Right lobe of liver (tissue), 6 donors: ENCODE measurements around the gene MCM7. TPM values are rescaled to one million over a fixed set of nuclear protein-coding genes. Genes with fewer than 3 reads are reported as not detected.
A peak's percentile ranks its signal among the peaks of the same experiment; 100 is the strongest.
"Not testable (repeated sequence)": the region's sequence is repeated elsewhere in the genome, so short reads cannot be mapped to it uniquely, and the experiment has no call there.

Source experiments
- ATAC-seq, 4 donors: fragments of 200-7000 bp; cut with Tn5 transposase; one replicate each; pipeline ENCODE4 v1.9.1; 2020; ENCODE audit warnings: mild to moderate bottlenecking in 4 of 4, moderate library complexity in 4 of 4
- DNase-seq, 3 donors: peaks; one replicate each; pipeline ENCODE4 v3.0.0-alpha.2; 2020
- H3K27ac ChIP-seq, 3 donors: fragments of 200-600 bp; one replicate each; pipeline ENCODE4 v1.8.0; 2022
- H3K27me3 ChIP-seq, 2 donors: fragments of 200-600 bp; one replicate each; pipeline ENCODE4 v1.8.0; 2022
- H3K36me3 ChIP-seq, 4 donors: fragments of 200-600 bp; sonication (generic) in 1 of 4; one replicate each; pipeline versions ENCODE4 v1.5.1 to v1.8.0; 2017 to 2022; ENCODE audit warnings: control low read depth in 1 of 4
- H3K4me1 ChIP-seq, 4 donors: fragments of 200-600 bp; sonication (generic) in 1 of 4; one replicate each; pipeline versions ENCODE4 v1.5.1 to v1.8.0; 2017 to 2022; ENCODE audit warnings: control low read depth in 1 of 4
- H3K4me3 ChIP-seq, 3 donors: fragments of 200-600 bp; one replicate each; pipeline ENCODE4 v1.8.0; 2022
- H3K9me3 ChIP-seq, 4 donors: fragments of 200-600 bp; sonication (generic) in 1 of 4; one replicate each; pipeline versions ENCODE4 v1.5.1 to v1.8.0; 2017 to 2022; ENCODE audit warnings: control low read depth in 1 of 4
- POLR2A ChIP-seq: fragments of 450-650 bp; IDR thresholded peaks from one replicate; pipeline ENCODE4 v1.6.1; 2017; ENCODE audit warnings: antibody characterized with exemption, mild to moderate bottlenecking
- WGBS: methylation state at CpG from one replicate; pipeline ENCODE4 v1.1.6; 2018; ENCODE audit warnings: low coverage, low lambda C conversion rate; ENCODE audit not compliant: insufficient coverage; ENCODE audit errors: missing lambda C conversion rate; 5-methylcytosine and 5-hydroxymethylcytosine counted together
- intact Hi-C, 2 donors: fragments of 100-400 bp; cut with DNase I; formaldehyde crosslinking; loops; one replicate each; pipeline versions ENCODE4 v1.11.2 to v1.14.1; 2022
- long read RNA-seq: library from polyadenylated mRNA; unstranded; transcript quantifications from one replicate; pipeline ENCODE4 v2.0.0, GENCODE V29; 2019
- total RNA-seq, 6 experiments: library from RNA; depleted of rRNA in 2 of 6; stranded (reverse); fragments of >200 nt in 2 of 6; fragmentation: NEBNext Ultra II Directional in 3 of 6; extraction: Animal tissue kit (Norgen Biotek cat#: 25700) in 3 of 6; gene quantifications; one replicate each; pipeline versions ENCODE4 v1.1.0 to v1.2.4, GENCODE V29; 2016 to 2023
- TF ChIP-seq, protein P1 (sequence below), 4 donors: fragments of 200-600 bp in 3 of 4; fragments of 450-650 bp in 1 of 4; IDR thresholded peaks; one replicate each; pipeline versions ENCODE4 v1.5.1 to v1.8.0; 2016 to 2022; ENCODE audit warnings: antibody characterized with exemption in 4 of 4, mild to moderate bottlenecking in 2 of 4
- donor health status: DM: no; HTN: yes; CAD: no.
- donor health status: DM: no; HTN: no; CAD: no.
- donor health status: DM: no; HTN: no; CAD: no.
- donor health status: DM: no; HTN: yes; CAD: no.
- donor health status: DM: no; HTN: yes; CAD: no.

MCM7 gene
- 10 to 100 TPM; 12.6 to 25.9 (median 20.8) TPM for total RNA-seq
- long read RNA-seq, partial matches to known transcripts: 0 of 1 reads
- long read RNA-seq, other reads (novel, unspliced or antisense): 0 of 1 reads

DNA sequence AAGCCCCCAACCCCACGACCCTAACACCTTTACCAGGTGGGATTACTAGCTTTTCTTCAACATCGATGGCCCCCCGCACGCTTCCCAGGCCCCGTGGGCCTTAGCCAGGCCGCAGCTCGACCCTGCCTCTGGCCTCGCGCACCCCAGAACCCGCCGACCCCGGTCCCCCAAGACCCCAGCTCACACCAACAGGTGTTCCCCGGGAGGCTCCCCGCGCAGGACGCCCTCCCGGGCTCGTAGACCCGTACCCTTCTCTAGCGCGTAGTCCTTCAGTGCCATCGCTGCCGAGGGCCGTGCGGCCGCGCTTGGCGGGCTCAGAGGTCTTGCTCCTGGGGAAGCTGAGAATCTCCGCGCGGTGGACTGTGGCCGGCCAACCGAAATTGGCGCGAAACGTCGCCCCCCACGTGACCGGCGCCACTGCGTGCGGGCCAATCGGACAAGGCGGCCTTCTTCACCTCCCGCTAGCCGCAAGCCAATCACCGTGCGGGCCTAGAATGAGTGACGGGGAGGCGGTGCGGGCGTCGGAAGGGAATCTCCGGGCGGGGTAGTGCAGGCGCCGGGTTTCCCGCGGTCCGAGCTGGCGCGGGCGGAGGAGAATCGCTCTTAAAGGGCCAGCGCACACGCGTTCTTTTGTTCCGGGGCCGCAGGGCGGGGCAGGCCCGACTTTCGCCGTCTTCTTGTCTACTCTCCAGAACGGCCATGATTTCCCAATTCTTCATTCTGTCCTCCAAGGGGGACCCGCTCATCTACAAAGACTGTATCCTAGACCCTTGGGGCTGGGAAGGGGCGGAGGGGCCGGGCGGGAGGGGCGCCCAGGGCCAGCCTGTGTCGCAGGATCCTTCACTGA is at the start of gene MCM7, which contains the start of gene AP4M1:
Gene MCM7 (minus strand): TSS at position 382 of the 847 bp plus-strand sequence. CDS start 103 bp downstream, at position 279.
Gene AP4M1 (plus strand): TSS at position 628 of the 847 bp plus-strand sequence. CDS start 72 bp downstream, at position 700.
- intact Hi-C loops: no loop called here
- Histone ChIP-seq H3K27me3 (no peaks in the 10 kb centered on the region), H3K36me3 (peaks cover 8 to 34% (median 23%) of the 10 kb centered on the region in 4 donors), H3K9me3 (no peaks in the 10 kb centered on the region), H3K4me3 (peak within 1 kb of the TSS; percentile 80 to 93 (median 84)), H3K4me1 (peaks cover 0 to 6% (median 0%) of the 10 kb centered on the region in 4 donors), H3K27ac (peak within 1 kb of the TSS; percentile 80 to 90 (median 83))
- TF ChIP-seq, protein P1, sequence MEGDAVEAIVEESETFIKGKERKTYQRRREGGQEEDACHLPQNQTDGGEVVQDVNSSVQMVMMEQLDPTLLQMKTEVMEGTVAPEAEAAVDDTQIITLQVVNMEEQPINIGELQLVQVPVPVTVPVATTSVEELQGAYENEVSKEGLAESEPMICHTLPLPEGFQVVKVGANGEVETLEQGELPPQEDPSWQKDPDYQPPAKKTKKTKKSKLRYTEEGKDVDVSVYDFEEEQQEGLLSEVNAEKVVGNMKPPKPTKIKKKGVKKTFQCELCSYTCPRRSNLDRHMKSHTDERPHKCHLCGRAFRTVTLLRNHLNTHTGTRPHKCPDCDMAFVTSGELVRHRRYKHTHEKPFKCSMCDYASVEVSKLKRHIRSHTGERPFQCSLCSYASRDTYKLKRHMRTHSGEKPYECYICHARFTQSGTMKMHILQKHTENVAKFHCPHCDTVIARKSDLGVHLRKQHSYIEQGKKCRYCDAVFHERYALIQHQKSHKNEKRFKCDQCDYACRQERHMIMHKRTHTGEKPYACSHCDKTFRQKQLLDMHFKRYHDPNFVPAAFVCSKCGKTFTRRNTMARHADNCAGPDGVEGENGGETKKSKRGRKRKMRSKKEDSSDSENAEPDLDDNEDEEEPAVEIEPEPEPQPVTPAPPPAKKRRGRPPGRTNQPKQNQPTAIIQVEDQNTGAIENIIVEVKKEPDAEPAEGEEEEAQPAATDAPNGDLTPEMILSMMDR (IDR thresholded peaks at IDR 0.05): no peak
- peak; percentile 13 for TF ChIP-seq POLR2A
- WGBS: 0% methylated on average over 33 of the region's 80 CpGs
- DNase-seq: peak; percentile 99 to 100 (median 99)
- peak; percentile 88 to 93 (median 92) for ATAC-seq

DNA sequence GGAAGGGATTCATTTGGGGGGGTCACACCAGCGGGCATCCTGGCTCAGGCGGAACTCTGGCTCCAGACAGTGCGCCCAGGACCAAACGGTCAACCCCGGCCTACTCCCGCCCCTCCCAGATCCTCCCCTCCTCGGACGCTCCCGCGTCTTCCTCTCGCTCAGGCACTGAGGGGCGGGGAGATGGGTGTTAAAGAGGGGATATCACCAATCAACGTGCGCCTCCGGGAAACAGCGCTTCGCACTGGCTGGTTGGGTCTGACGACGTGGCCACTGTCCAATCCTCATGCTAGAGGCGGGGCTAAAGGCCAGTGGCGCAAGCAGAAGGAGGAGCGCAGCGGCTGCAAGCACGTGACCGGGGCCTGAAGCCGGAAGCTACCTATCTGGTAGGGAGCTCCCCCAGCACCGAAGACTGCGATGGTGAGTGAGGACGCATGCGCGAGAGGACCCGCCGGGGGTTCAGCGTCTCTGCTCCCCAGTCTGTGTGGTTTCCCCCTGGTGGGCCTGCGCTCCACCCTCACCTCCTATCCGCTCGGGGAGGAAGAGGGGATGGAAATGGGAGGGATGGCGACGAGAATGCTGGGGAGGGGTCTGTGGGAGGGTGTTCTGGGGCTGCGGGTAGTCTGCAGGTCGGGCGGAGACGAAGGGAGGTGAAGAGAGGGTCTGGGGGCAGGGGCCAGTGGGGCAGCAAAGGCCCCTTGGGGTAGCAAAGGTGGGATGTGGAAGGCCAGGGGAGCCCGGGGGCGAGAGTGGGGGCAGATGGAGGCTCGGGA is 47.5 kb upstream of the MCM7 start, which contains the start of gene LAMTOR4:
Gene LAMTOR4 (plus strand): TSS at position 360 of the 770 bp plus-strand sequence. CDS start 55 bp downstream, at position 415.
- Histone ChIP-seq H3K36me3 (peaks cover 0 to 4% (median 0%) of the 10 kb centered on the region in 4 donors), H3K4me3 (peak within 1 kb of the TSS; percentile 43 to 88 (median 66)), H3K4me1 (peaks cover 0 to 19% (median 0%) of the 10 kb centered on the region in 4 donors), H3K9me3 (no peaks in the 10 kb centered on the region), H3K27me3 (no peaks in the 10 kb centered on the region), H3K27ac (peak within 1 kb of the TSS; percentile 63 to 72 (median 67))
- intact Hi-C loops: no loop called here
- DNase-seq (peak; percentile 99 to 100 (median 99)), ATAC-seq (peak; percentile 94 to 99 (median 98))
- 1% methylated on average over 29 of the region's 46 CpGs for WGBS
- TF ChIP-seq, protein P1 (IDR thresholded peaks at IDR 0.05): no peak
- TF ChIP-seq POLR2A: peak; percentile 72

DNA sequence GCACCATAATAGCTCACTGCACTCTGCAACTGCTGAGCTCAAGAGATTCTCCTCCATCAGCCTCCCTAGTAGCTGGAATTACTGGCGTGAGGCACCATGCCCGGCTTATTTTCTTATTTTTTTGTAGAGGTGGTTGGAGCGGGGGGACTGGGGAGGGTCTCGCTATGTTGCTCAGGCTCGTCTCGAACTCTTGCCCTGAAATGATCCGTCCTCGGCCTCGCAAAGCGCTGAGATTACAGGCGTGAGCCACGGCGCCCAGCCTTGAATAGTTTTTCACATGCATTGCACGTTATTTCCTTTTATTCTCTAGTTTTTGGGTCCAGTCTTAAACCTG is 47.0 kb upstream of the MCM7 start:
- no peak for TF ChIP-seq POLR2A
- TF ChIP-seq, protein P1 (IDR thresholded peaks at IDR 0.05): no peak
- Histone ChIP-seq H3K4me3 (peak overlapping the region; percentile 31 to 88 (median 66)), H3K27ac (peak overlapping the region in 2 of 3 donors; percentile 58 to 60), H3K36me3 (no peaks in the 10 kb centered on the region), H3K4me1 (peaks cover 0 to 19% (median 0%) of the 10 kb centered on the region in 4 donors), H3K27me3 (no peaks in the 10 kb centered on the region), H3K9me3 (no peaks in the 10 kb centered on the region)
- ATAC-seq (no peak), DNase-seq (no peak)
- intact Hi-C loops: no loop called here
- 36% methylated on average over 12 of the region's 14 CpGs for WGBS

DNA sequence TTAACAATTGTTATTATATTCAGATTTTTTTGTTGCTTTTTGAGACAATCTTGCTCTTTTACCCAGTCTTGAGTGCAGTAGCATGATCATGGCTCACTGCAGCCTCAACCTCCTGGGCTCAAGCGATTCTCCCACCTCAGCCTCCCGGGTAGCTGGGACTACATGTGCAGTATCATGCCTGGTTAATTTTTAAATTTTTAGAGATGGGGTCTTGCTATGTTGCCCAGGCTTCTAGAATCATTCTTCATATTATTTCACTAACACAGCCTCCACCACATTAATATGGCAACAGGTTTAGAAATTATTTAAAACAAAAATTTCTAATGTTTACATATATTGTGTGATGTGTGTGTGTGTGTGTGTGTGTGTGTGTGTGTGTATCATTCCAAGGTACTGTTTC is 46.1 kb upstream of the MCM7 start:
- H3K27ac ChIP-seq: no peak overlapping the region
- DNase-seq: no peak
- intact Hi-C loops: no loop called here
- peaks cover 0 to 25% (median 0%) of the 10 kb centered on the region in 4 donors for H3K4me1 ChIP-seq
- WGBS: 100% methylated on average over 2 of the region's 2 CpGs
- H3K36me3 ChIP-seq: no peaks in the 10 kb centered on the region
- H3K4me3 ChIP-seq: no peak overlapping the region
- no peak for ATAC-seq
- H3K27me3 ChIP-seq: no peaks in the 10 kb centered on the region
- no peak for TF ChIP-seq POLR2A
- TF ChIP-seq, protein P1 (IDR thresholded peaks at IDR 0.05): no peak
- no peaks in the 10 kb centered on the region for H3K9me3 ChIP-seq

DNA sequence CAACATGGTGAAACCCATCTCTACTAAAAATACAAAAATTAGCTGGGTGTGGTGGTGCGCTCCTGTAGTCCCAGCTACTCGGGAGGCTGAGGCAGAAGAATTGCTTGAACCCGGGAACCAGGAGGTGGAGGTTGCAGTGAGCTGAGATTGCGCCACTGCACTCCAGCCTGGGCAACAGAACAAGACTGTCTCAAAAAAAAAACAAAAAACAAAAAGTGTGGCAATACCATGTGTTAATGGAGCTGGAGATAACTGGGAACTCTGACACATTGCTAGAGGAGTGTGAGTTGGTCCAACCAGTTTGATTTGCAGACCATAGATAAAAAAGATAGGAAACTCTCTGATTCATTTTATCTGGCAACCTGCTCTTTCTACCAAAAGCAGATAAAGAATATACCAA is 45.2 kb upstream of the MCM7 start:
- DNase-seq, H3K36me3 ChIP-seq, H3K27me3 ChIP-seq, H3K9me3 ChIP-seq, H3K27ac ChIP-seq, H3K4me3 ChIP-seq, intact Hi-C loops: not testable (repeated sequence)
- H3K4me1 ChIP-seq: peaks cover 0 to 35% (median 0%) of the 10 kb centered on the region in 4 donors
- WGBS: 17% methylated on average over 4 of the region's 4 CpGs
- ATAC-seq: peak in 2 of 4 donors; percentile 6 to 23
